HG03520 (cell line): ENCODE results near the gene MGMT.

Experiments
- ATAC-seq: cut with Tn5 transposase; IDR thresholded peaks from one replicate; pipeline ENCODE4 v1.9.1; 2021; ENCODE audit warnings: mild to moderate bottlenecking, moderate library complexity; ENCODE audit not compliant: unreplicated experiment

Gene MGMT

DNA sequence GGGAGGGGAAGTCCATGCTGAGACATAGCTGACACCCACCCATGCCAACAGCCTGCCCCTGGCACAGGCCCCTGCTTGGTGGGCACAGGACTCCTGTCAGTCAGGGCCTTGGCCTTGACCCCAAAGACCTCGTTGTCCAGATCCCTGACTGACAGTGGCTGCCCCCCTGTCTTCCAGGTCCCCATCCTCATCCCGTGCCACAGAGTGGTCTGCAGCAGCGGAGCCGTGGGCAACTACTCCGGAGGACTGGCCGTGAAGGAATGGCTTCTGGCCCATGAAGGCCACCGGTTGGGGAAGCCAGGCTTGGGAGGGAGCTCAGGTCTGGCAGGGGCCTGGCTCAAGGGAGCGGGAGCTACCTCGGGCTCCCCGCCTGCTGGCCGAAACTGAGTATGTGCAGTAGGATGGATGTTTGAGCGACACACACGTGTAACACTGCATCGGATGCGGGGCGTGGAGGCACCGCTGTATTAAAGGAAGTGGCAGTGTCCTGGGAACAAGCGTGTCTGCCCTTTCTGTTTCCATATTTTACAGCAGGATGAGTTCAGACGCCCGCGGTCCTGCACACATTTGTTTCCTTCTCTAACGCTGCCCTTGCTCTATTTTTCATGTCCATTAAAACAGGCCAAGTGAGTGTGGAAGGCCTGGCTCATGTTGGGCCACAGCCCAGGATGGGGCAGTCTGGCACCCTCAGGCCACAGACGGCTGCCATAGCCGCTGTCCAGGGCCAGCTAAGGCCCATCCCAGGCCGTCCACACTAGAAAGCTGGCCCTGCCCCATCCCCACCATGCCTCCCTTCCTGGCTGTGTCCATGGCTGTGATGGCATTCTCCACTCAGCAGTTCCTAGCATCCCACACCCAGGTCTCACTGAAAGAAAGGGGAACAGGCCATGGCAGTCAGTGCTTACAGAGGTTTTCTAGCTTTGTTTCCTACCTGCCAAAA, 299.8 kb downstream of the MGMT start:
- ATAC-seq: no peak

DNA sequence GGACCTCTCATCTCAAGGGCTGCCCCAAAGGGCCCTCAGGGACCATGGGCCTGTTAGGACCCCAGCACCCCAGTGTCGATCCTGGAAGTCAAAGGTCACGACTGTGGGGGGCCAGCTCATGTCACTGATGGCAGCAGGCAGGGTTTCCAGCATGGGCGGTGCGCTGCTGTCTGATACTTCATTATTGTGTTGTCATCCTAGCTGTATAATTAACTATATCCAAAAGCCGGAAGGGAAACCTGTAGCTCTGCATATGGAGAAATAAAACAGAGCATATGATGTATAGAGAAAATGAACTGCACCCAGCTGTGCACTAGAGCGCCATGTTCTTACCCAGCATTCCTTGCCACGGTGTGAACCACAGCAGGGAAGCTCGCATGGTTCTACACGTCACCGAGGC, 300.7 kb downstream of the MGMT start:
- ATAC-seq: no peak

- ATAC-seq: no peak
Observed at GRCh38 chr10:129768437-129769355, 301.7 kb downstream of the MGMT start.

DNA sequence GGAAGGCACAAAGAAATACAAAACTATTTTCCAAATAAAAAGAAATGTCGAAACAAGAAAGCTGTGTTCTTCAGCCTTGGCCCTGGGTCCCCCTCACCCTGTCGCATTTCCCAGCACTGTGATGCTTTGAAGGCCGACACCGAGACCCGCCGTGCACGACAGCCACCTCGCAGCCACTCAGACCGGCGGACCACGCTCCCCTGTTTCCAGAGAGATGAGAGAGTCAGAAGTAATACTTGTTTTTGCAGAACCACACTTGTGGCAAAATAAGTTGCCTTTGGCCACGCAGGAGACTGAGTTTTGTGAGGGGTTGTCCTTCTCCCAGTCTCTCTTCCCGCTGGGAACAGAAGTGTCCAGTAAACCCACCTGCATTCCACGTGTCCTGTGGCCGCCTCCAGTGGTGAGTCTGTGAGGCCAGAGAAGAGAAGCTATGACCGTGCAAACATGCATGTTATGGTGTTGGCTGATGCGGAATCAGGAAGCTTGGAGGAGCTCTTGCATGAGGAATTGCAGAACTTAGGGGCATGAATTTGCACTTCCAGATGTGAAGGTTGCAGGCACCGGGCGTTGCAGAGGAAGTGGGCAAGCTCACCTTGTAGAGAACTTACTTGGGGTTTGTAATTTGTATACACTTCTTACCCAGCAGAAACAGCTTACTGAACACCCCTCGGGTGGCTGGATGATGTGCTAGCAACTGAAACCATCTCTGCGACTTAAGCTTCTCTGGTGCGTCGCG, 302.5 kb downstream of the MGMT start:
- ATAC-seq: no peak

DNA sequence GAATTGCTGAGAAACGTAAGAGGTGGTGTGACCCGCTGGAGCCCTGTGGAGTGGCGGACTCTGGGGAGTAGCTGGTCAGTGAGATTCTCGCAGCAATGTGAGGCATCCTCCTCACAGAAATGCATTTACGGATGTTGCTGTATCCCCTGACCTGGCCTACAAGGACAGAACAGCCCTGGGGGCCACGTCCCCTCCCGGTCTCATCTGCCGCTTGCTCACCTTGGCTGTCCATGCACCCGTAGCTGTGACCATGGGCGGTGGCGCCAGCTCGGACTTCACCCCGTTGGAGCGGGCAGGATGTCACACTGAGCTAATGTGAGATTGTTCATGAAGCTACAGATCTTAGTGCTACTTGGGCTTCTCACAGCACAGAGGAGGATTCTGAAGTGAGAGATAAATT, 303.2 kb downstream of the MGMT start:
- ATAC-seq: no peak

DNA sequence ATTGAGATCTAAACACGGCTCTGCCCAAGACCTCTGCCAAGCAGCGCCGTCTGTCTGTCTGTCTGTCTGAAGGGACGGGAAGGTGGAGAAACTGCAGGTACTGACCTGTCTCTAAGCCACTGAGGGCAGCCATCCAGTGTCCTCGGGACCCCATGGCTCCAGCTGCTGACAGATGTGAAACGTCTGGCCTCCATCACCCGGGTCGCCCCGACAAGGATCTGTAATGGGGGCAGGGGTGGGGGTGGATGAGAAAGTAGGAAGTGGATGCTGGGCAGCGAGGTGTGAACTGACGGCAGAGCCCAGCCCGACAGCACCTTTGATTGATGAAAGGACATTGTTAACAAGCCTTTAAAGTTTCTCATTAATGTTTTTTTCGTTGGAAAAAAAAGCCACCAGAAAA, 304.0 kb downstream of the MGMT start:
- no peak for ATAC-seq

GRCh38 chr10:129771576-129771975, 304.5 kb downstream of the MGMT start:
- no peak for ATAC-seq

- ATAC-seq: no peak
Observed at GRCh38 chr10:129771991-129772431, 305.0 kb downstream of the MGMT start.

DNA sequence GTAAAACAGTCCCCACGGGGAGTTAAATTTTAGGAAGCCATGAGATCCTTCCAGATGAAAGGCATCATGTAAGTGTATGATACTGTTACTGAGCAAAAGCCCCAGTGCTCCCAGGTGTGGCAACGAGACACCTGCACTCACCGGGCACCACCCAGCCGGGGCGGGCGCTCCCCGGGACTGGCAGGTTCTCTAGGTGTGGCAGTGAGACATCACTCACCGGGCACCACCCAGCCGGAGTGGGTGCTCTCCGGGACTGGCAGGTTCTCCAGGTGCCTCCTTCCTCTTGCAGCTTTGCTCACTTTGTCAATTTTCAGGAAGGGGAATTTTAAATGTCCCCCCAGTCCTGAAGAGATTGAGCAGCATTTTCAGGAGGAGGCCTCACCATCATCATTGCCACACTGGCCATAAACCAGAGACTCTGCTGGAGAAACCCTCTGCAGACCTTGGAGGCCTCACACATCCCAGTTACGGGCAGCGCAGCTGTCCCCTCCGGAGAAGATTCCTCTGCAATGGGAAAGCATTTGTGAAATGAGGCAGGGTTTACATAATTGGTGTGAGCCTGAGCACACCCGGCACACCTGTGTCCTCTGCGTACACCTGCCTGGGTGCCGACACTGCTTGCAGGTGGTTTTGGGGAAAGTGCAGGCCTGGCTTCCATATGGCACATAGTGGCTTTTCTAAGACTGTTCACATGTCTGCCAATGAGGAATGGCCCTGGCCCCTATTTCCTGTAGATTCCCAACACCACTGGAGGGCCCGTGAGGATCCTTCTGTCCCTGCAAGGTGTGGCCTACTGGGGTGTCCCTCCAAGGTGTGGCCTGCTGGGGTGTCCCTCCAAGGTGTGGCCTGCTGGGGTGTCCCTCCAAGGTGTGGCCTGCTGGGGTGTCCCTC, 305.7 kb downstream of the MGMT start:
- ATAC-seq: no peak

- no peak for ATAC-seq
Observed at GRCh38 chr10:129773359-129773990, 306.4 kb downstream of the MGMT start.

DNA sequence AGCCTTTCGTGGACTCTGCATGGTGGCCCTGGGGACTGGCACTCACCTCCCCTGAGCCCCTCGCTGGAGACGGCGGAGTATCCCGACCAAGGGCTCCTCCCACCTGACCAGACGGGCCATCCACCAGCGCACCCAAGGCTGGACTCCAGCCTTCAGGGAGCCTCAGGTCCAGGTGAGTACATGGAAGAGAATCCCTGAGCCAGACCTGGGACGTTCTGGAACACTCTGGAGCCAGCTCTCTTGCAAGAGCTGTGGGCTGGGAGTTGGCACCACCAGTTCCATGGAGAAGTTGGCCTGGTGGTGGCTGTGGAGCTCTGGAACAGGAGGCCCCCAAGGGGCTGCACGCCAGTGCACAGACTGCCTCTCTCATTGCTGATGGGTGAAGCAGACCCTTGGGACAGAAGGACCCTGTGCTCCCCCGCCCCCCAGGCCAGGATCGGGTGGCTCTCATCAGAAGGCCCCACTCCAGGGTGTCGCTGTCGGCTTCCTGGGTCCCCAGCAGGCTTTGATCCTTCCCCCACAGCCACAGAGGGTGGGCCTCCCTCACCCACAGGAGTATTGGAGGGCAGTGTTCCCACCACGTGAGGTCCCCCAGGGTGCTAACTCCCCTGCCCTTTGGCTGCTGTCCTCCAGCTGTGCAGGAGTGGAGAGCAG, 307.2 kb downstream of the MGMT start:
- ATAC-seq: no peak

- no peak for ATAC-seq
Observed at GRCh38 chr10:129774736-129775401, 307.8 kb downstream of the MGMT start.

GRCh38 chr10:129775681-129776080, 308.6 kb downstream of the MGMT start:
- ATAC-seq: no peak

DNA sequence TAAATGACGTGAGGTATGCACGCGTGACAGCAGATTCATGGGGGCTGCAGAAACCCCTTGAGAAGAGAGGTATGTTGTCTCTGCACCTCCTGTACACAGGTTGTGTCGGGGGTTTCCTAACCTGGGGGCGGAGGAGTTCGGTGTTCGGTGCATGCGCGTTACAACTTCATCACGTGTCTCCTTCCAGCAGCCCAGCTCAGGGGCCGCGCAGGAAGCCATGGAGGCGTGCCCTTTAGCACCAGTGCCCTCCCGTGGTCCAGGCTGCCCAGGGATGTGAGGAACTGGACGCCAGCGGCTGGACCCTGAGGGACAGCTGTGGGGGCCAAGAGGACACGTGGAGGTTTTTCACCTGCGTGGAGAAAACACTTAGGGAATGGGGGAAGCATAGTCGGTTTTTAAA, 310.6 kb downstream of the MGMT start:
- ATAC-seq: no peak

GRCh38 chr10:129778571-129778970, 311.5 kb downstream of the MGMT start:
- no peak for ATAC-seq

GRCh38 chr10:129779126-129780111, 312.4 kb downstream of the MGMT start:
- ATAC-seq: no peak

GRCh38 chr10:129780198-129780597, 313.2 kb downstream of the MGMT start:
- ATAC-seq: no peak
